ENCODE data around the gene ZMYM4.

The ZMYM4 gene

DNA sequence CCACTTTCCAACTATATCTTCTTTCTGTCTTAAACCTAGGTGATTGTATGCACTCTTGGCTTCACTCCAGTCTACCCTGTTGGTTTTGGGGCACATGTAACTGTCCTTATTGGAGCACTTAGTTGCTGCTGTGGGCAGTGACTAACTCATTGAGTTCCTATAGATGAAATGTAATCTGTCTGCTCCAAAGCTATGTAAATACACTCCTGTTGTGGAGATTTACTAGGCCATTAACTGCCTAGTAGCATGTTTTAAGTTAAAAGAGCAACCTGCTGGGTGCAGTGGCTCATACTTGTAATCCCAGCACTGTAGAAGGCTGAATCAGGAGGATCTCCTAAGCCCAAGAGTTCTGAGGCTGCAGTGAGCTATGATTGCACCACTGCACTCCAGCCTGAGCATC, 137.6 kb downstream of the ZMYM4 start:
- Histone ChIP-seq H3K4me3 (replicated peaks; ENCODE audit: low read depth, low read length) (no peak overlapping the region), H3K36me3 (ENCODE audit: control insufficient read depth, insufficient read depth, low read length) (peaks cover 3% of the 10 kb centered on the region), H3K27me3 (replicated peaks; ENCODE audit: control insufficient read depth, insufficient read depth, low read length) (no peaks in the 10 kb centered on the region)
- DNase-seq (ENCODE audit: extremely low read depth, insufficient read length) = no peak
- TF ChIP-seq, protein P1, sequence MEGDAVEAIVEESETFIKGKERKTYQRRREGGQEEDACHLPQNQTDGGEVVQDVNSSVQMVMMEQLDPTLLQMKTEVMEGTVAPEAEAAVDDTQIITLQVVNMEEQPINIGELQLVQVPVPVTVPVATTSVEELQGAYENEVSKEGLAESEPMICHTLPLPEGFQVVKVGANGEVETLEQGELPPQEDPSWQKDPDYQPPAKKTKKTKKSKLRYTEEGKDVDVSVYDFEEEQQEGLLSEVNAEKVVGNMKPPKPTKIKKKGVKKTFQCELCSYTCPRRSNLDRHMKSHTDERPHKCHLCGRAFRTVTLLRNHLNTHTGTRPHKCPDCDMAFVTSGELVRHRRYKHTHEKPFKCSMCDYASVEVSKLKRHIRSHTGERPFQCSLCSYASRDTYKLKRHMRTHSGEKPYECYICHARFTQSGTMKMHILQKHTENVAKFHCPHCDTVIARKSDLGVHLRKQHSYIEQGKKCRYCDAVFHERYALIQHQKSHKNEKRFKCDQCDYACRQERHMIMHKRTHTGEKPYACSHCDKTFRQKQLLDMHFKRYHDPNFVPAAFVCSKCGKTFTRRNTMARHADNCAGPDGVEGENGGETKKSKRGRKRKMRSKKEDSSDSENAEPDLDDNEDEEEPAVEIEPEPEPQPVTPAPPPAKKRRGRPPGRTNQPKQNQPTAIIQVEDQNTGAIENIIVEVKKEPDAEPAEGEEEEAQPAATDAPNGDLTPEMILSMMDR (IDR thresholded peaks at IDR 0.05; ENCODE audit: insufficient read depth, low read length, poor library complexity, severe bottlenecking) = no peak

DNA sequence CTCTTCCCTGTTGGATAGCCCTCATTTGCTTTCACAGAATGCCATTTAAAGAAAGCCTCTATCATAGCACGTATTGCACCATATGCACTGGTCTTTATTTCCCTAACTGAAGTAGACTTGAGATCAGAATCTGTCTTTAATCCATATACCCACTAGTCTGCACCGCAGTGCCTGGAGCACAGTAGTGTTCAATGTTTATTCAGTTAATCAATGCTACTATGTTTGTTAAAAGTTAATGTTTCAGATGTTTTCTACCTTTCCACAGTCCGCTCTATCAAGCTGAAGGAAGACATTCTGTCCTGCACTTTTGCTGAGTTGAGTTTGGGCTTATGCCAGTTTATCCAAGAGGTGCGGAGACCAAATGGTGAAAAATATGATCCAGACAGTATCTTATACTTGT, 139.2 kb downstream of the ZMYM4 start:
- Histone ChIP-seq H3K36me3 (ENCODE audit: control insufficient read depth, insufficient read depth, low read length) (peaks cover 3% of the 10 kb centered on the region), H3K27me3 (replicated peaks; ENCODE audit: control insufficient read depth, insufficient read depth, low read length) (no peaks in the 10 kb centered on the region), H3K4me3 (replicated peaks; ENCODE audit: low read depth, low read length) (no peak overlapping the region)
- no peak for DNase-seq (ENCODE audit: extremely low read depth, insufficient read length)
- TF ChIP-seq, protein P1 (IDR thresholded peaks at IDR 0.05; ENCODE audit: insufficient read depth, low read length, poor library complexity, severe bottlenecking) = no peak

DNA sequence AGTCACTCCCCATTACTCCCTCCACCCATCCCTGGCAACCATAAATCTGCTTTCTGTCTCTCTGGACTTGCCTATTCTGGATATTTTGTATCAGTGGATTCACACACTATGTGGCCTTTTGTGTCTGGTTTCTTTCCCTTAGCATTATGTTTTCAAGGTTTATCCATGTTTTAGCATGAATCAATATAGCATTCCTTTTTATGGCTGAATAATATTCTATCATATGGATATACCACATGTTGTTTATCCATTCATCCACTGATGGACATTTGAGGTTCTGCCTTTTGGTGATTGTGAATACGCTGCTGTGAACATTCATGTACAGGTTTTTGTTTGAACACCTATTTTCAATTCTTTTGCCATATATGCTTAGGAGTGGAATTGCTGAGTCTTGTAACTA, 140.4 kb downstream of the ZMYM4 start:
- TF ChIP-seq, protein P1 (IDR thresholded peaks at IDR 0.05; ENCODE audit: insufficient read depth, low read length, poor library complexity, severe bottlenecking) = no peak
- H3K4me3 ChIP-seq (replicated peaks; ENCODE audit: low read depth, low read length) = no peak overlapping the region
- H3K36me3 ChIP-seq (ENCODE audit: control insufficient read depth, insufficient read depth, low read length) = peaks cover 3% of the 10 kb centered on the region
- DNase-seq (ENCODE audit: extremely low read depth, insufficient read length) = no peak
- no peaks in the 10 kb centered on the region for H3K27me3 ChIP-seq (replicated peaks; ENCODE audit: control insufficient read depth, insufficient read depth, low read length)

DNA sequence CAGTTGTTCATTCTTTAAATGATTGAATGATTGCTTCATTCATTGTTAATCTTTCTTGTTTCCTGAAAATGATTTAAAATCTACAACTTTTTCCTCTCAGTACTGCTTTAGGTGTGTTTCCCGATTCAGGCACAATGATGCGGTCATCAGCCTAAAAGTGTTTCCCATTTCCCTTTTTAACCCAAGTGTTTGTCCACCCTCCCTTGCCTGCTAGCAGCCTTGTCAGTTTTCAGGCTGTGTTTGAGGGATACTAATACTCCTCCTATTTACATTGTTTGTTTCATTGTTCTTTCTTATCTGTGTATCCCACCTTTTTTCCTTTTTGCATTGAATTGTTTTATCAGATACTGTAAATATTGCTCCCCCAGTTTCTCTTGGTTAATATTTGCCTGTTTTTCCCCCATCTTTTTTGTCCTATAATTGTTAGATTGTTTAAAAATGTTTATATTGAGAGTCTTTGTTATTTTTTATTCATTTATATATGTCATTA, 157.6 kb downstream of the ZMYM4 start:
- no peak for DNase-seq (ENCODE audit: extremely low read depth, insufficient read length)
- no peaks in the 10 kb centered on the region for H3K27me3 ChIP-seq (replicated peaks; ENCODE audit: control insufficient read depth, insufficient read depth, low read length)
- TF ChIP-seq, protein P1 (IDR thresholded peaks at IDR 0.05; ENCODE audit: insufficient read depth, low read length, poor library complexity, severe bottlenecking) = no peak
- H3K4me3 ChIP-seq (replicated peaks; ENCODE audit: low read depth, low read length) = no peak overlapping the region
- H3K36me3 ChIP-seq (ENCODE audit: control insufficient read depth, insufficient read depth, low read length) = peaks cover 4% of the 10 kb centered on the region

DNA sequence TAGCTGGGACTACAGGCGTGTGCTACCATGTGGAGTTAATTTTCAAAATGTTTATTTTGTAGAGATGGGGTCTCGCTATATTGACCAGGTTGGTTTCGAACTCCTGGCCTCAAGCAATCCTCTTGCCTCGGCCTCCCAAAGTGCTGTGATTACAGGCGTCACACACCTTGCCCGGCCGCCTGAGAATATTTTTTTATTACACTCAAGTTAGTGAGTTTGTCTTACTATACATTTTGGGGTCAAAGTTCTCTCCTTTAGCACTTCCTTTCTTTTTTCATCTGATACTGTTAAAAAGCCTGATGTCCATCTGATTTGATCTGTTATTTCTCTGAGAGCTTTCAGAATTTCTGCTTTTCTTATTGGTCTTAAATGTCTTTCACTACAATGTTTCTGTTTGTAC, 159.9 kb downstream of the ZMYM4 start:
- no peak for DNase-seq (ENCODE audit: extremely low read depth, insufficient read length)
- Histone ChIP-seq H3K36me3 (ENCODE audit: control insufficient read depth, insufficient read depth, low read length) (peaks cover 13% of the 10 kb centered on the region), H3K4me3 (replicated peaks; ENCODE audit: low read depth, low read length) (no peak overlapping the region), H3K27me3 (replicated peaks; ENCODE audit: control insufficient read depth, insufficient read depth, low read length) (no peaks in the 10 kb centered on the region)
- TF ChIP-seq, protein P1 (IDR thresholded peaks at IDR 0.05; ENCODE audit: insufficient read depth, low read length, poor library complexity, severe bottlenecking) = no peak

DNA sequence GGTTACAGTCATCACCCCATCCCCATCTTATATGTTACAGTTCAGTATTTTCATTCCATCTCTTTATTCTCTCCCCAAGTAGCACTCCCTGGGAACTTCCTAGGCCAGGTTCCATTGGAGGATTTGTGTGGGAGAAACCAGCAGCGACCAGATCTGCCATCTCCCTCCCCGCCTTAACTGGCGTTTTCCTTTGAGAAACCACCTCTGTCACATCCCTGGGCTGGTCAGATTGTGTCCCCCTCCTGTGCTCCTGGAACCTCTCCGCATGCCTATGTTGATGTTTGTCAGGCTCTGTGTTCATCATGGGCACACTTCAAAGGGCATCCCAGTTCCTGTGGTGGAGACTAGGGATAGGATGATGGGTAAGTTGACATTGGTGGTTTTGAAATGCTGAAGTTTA, 162.3 kb downstream of the ZMYM4 start:
- TF ChIP-seq, protein P1 (IDR thresholded peaks at IDR 0.05; ENCODE audit: insufficient read depth, low read length, poor library complexity, severe bottlenecking) = no peak
- H3K4me3 ChIP-seq (replicated peaks; ENCODE audit: low read depth, low read length) = no peak overlapping the region

More for the DNA sequence above, 162.3 kb downstream of the ZMYM4 start:
- DNase-seq (ENCODE audit: extremely low read depth, insufficient read length) = no peak
- H3K36me3 ChIP-seq (ENCODE audit: control insufficient read depth, insufficient read depth, low read length) = peaks cover 25% of the 10 kb centered on the region
- no peaks in the 10 kb centered on the region for H3K27me3 ChIP-seq (replicated peaks; ENCODE audit: control insufficient read depth, insufficient read depth, low read length)

All from GM06990 (cell line).